HG02642 (cell line): ENCODE data around the gene MTHFD2.
"Not testable (repeated sequence)": the region's sequence is repeated elsewhere in the genome, so short reads cannot be mapped to it uniquely, and the experiment has no call there.

Experiments
- ATAC-seq: cut with Tn5 transposase; IDR thresholded peaks from one replicate; pipeline ENCODE4 v1.9.1; 2021; ENCODE audit warnings: mild to moderate bottlenecking; ENCODE audit not compliant: unreplicated experiment, poor library complexity

The MTHFD2 gene

GRCh38 chr2:74198461-74199274 is at the start of gene MTHFD2:
MTHFD2 (plus strand) TSS chr2:74198615; CDS start chr2:74198642, 27 bp downstream.
- ATAC-seq = peak; percentile 92

- ATAC-seq = no peak
Observed at GRCh38 chr2:74149247-74149525, 49.2 kb upstream of the MTHFD2 start.

GRCh38 chr2:74149570-74150319 is 48.7 kb upstream of the MTHFD2 start:
- no peak for ATAC-seq

GRCh38 chr2:74152954-74153353 is 45.5 kb upstream of the MTHFD2 start:
- no peak for ATAC-seq

GRCh38 chr2:74155830-74156229 is 42.6 kb upstream of the MTHFD2 start:
- ATAC-seq = no peak

- no peak for ATAC-seq
Observed at GRCh38 chr2:74162951-74163350, 35.5 kb upstream of the MTHFD2 start.

- no peak for ATAC-seq
Observed at GRCh38 chr2:74164761-74165160, 33.7 kb upstream of the MTHFD2 start.

GRCh38 chr2:74168739-74169138 is 29.7 kb upstream of the MTHFD2 start:
- ATAC-seq = no peak

GRCh38 chr2:74174909-74175308 is 23.5 kb upstream of the MTHFD2 start:
- no peak for ATAC-seq

- no peak for ATAC-seq
Observed at GRCh38 chr2:74177696-74178095, 20.7 kb upstream of the MTHFD2 start.

GRCh38 chr2:74178211-74179062 is 20.0 kb upstream of the MTHFD2 start, which contains the start of gene MOB1A:
MOB1A (minus strand) TSS chr2:74178879; CDS start chr2:74178674, 205 bp downstream.
- ATAC-seq = peak; percentile 87

- peak; percentile 15 for ATAC-seq
Observed at GRCh38 chr2:74179063-74179865, 19.2 kb upstream of the MTHFD2 start.

GRCh38 chr2:74181739-74182138 is 16.7 kb upstream of the MTHFD2 start:
- ATAC-seq = peak; percentile 33

GRCh38 chr2:74183878-74184277 is 14.5 kb upstream of the MTHFD2 start:
- no peak for ATAC-seq

GRCh38 chr2:74186038-74186437 is 12.4 kb upstream of the MTHFD2 start:
- peak; percentile 62 for ATAC-seq

GRCh38 chr2:74186706-74187105 is 11.7 kb upstream of the MTHFD2 start:
- not testable (repeated sequence) for ATAC-seq

- no peak for ATAC-seq
Observed at GRCh38 chr2:74188018-74188601, 10.3 kb upstream of the MTHFD2 start.

GRCh38 chr2:74188696-74189095 is 9.7 kb upstream of the MTHFD2 start:
- no peak for ATAC-seq

GRCh38 chr2:74191596-74192380 is 6.6 kb upstream of the MTHFD2 start:
- ATAC-seq = no peak
